A549 (cell line): ENCODE data around the gene RSBN1. TPM values are rescaled to one million over a fixed set of nuclear protein-coding genes. Genes with fewer than 3 reads are reported as not detected.
A peak's percentile ranks its signal among the peaks of the same experiment; 100 is the strongest.

Experiments used
- ATAC-seq, 2 experiments: fragments of 200-7000 bp in 1 of 2; fragments of >200 bp in 1 of 2; cut with Nextera tagmentation in 1 of 2; cut with Tn5 transposase in 1 of 2; 3 replicates each; pipeline versions ENCODE4 v1.8.0 to v1.9.1; 2018 to 2020; ENCODE audit warnings: mild to moderate bottlenecking in 1 of 2, moderate library complexity in 1 of 2
- CTCF ChIA-PET: fragments of 300-600 bp; sonication (Branson Sonifier 250); formaldehyde crosslinking; extraction: SDS; loops from one replicate; lab custom pipeline; 2021; ENCODE audit warnings: antibody characterized with exemption, inconsistent platforms; lab: Yijun Ruan, JAX
- POLR2A ChIA-PET: fragments of 350-600 bp; formaldehyde crosslinking; extraction: SDS; loops from one replicate; lab custom pipeline; 2021; ENCODE audit warnings: antibody characterized with exemption, inconsistent platforms; lab: Yijun Ruan, JAX
- DNase-seq, 2 experiments: peaks; one replicate each; pipeline versions ENCODE4 v3.0.0 to v3.0.0-alpha.2; 2011 to 2016; ENCODE audit warnings: low read depth in 1 of 2, low spot score in 1 of 2
- FAIRE-seq: peaks from 2 replicates; lab custom pipeline; 2011; peaks lifted over from hg19 to GRCh38; lab: Jason Lieb, UNC
- H3K27ac ChIP-seq, 2 experiments: fragments of >200 bp; sonication (Bioruptor Twin); formaldehyde crosslinking; 3 replicates each; pipeline ENCODE4 v1.5.1; 2016 to 2017
- H3K4me1 ChIP-seq: fragments of >200 bp; sonication (Bioruptor Twin); formaldehyde crosslinking; 3 replicates; pipeline ENCODE4 v1.6.1; 2016
- H3K4me2 ChIP-seq: fragments of >200 bp; sonication (Bioruptor Twin); formaldehyde crosslinking; 3 replicates; pipeline ENCODE4 v1.6.1; 2016
- H3K4me3 ChIP-seq: fragments of >200 bp; sonication (Bioruptor Twin); formaldehyde crosslinking; 3 replicates; pipeline ENCODE4 v1.5.1; 2016
- H3K9me3 ChIP-seq: fragments of >200 bp; sonication (Bioruptor Twin); formaldehyde crosslinking; 3 replicates; pipeline ENCODE4 v1.6.1; 2016
- ATOH8 ChIP-seq: fragments of 250-450 bp; sonication (Bioruptor Pico); IDR thresholded peaks from 2 replicates; pipeline ENCODE4 v1.5.0; 2020; ENCODE audit warnings: low read depth, mild to moderate bottlenecking, moderate library complexity
- BHLHE40 ChIP-seq: IDR thresholded peaks from 2 replicates; pipeline ENCODE4 v1.6.1; 2012; ENCODE audit warnings: low read depth, low read length, inconsistent platforms
- CBX8 ChIP-seq: fragments of 200-600 bp; sonication (generic); IDR thresholded peaks from 2 replicates; pipeline ENCODE4 v1.6.1; 2016
- CHD2 ChIP-seq: fragments of 150-350 bp; IDR thresholded peaks from 2 replicates; pipeline ENCODE4 v1.6.1; 2014; ENCODE audit warnings: low read length; ENCODE audit not compliant: partially characterized antibody
- CHD4 ChIP-seq: fragments of 200-600 bp; sonication (generic); IDR thresholded peaks from 2 replicates; pipeline ENCODE4 v1.6.1; 2016; ENCODE audit warnings: antibody characterized with exemption, mild to moderate bottlenecking, borderline replicate concordance
- E2F6 ChIP-seq: IDR thresholded peaks from 2 replicates; pipeline ENCODE4 v1.6.1; 2012; ENCODE audit warnings: low read depth, borderline replicate concordance
- EHF ChIP-seq: fragments of 250-450 bp; sonication (Bioruptor Pico); IDR thresholded peaks from 2 replicates; pipeline ENCODE4 v1.5.0; 2020; ENCODE audit warnings: mild to moderate bottlenecking
- EP300 ChIP-seq, 2 experiments: fragments of >200 bp; sonication (Bioruptor Twin); formaldehyde crosslinking; IDR thresholded peaks; 2 replicates in 1 of 2; 3 replicates in 1 of 2; pipeline ENCODE4 v1.6.1; 2016 to 2017
- ESRRA ChIP-seq: fragments of 150-350 bp; IDR thresholded peaks from 2 replicates; pipeline ENCODE4 v1.6.1; 2014; ENCODE audit warnings: mild to moderate bottlenecking, low read length, borderline replicate concordance
- FOSB ChIP-seq: fragments of 250-450 bp; sonication (Bioruptor Pico); IDR thresholded peaks from 2 replicates; pipeline ENCODE4 v1.5.0; 2020; ENCODE audit warnings: mild to moderate bottlenecking, moderate library complexity
- HOXA7 ChIP-seq: fragments of 250-450 bp; sonication (Bioruptor Pico); IDR thresholded peaks from 2 replicates; pipeline ENCODE4 v1.5.0; 2020; ENCODE audit warnings: mild to moderate bottlenecking, moderate library complexity
- HOXB5 ChIP-seq: fragments of 250-450 bp; sonication (Bioruptor Pico); IDR thresholded peaks from 2 replicates; pipeline ENCODE4 v1.5.0; 2020; ENCODE audit warnings: mild to moderate bottlenecking, moderate library complexity
- MAX ChIP-seq: IDR thresholded peaks from 2 replicates; pipeline ENCODE4 v1.6.1; 2012
- MYC ChIP-seq: IDR thresholded peaks from 2 replicates; pipeline ENCODE4 v1.6.1; 2012; ENCODE audit warnings: mild to moderate bottlenecking, inconsistent platforms, low read length, improper control_type of control experiment, borderline replicate concordance
- NR3C1 ChIP-seq: fragments of >200 bp; sonication (Bioruptor Twin); formaldehyde crosslinking; IDR thresholded peaks from 3 replicates; pipeline ENCODE4 v1.6.1; 2017
- PBX3 ChIP-seq: IDR thresholded peaks from 2 replicates; pipeline ENCODE4 v1.6.1; 2012
- RAD21 ChIP-seq, 2 experiments: fragments of >200 bp in 1 of 2; sonication (Bioruptor Twin) in 1 of 2; formaldehyde crosslinking in 1 of 2; IDR thresholded peaks in 1 of 2; conservative IDR thresholded peaks in 1 of 2; 2 replicates in 1 of 2; 3 replicates in 1 of 2; pipeline ENCODE4 v1.6.1; 2012 to 2018; ENCODE audit warnings: inconsistent platforms in 1 of 2
- RCOR1 ChIP-seq: fragments of 150-350 bp; IDR thresholded peaks from 2 replicates; pipeline ENCODE4 v1.6.1; 2014; ENCODE audit warnings: antibody characterized with exemption, low read length, low read depth
- REST ChIP-seq: fragments of 200-600 bp; sonication (generic); IDR thresholded peaks from 2 replicates; pipeline ENCODE4 v1.6.1; 2016; ENCODE audit warnings: antibody characterized with exemption, mild to moderate bottlenecking, moderate library complexity
- RFX5 ChIP-seq: fragments of 450-650 bp; IDR thresholded peaks from 2 replicates; pipeline ENCODE4 v1.7.1; 2014; ENCODE audit warnings: antibody characterized with exemption, mild to moderate bottlenecking, moderate library complexity
- SREBF2 ChIP-seq: fragments of 450-650 bp; IDR thresholded peaks from 2 replicates; pipeline ENCODE4 v1.6.1; 2014; ENCODE audit warnings: mild to moderate bottlenecking, moderate library complexity
- TP53 ChIP-seq: fragments of 250-450 bp; sonication (Bioruptor Pico); IDR thresholded peaks from 2 replicates; pipeline ENCODE4 v1.5.0; 2021; ENCODE audit warnings: mild to moderate bottlenecking, moderate library complexity
- ZFP36 ChIP-seq: fragments of 450-650 bp; IDR thresholded peaks from 2 replicates; pipeline ENCODE4 v1.6.1; 2014; ENCODE audit warnings: borderline replicate concordance; ENCODE audit not compliant: partially characterized antibody
- ZNF302 ChIP-seq: fragments of 250-450 bp; sonication (Bioruptor Pico); IDR thresholded peaks from 2 replicates; pipeline ENCODE4 v1.9.0; 2021; ENCODE audit warnings: inconsistent platforms, mild to moderate bottlenecking, moderate library complexity
- WGBS: methylation state at CpG from one replicate; pipeline ENCODE4 v1.1.6; 2017; ENCODE audit errors: missing lambda C conversion rate; 5-methylcytosine and 5-hydroxymethylcytosine counted together
- polyA plus RNA-seq, 4 experiments: library from polyadenylated mRNA; depleted of rRNA in 3 of 4; stranded (reverse); fragments of >200 nt; fragmentation: RNase III in 1 of 4; extraction: RNeasy Plus Mini Kit Qiagen cat#74134 plus additional on column Dnase treatment in 1 of 4; gene quantifications; 2 replicates in 3 of 4; 3 replicates in 1 of 4; pipeline ENCODE4 v1.2.3, GENCODE V29; 2011 to 2017

RSBN1 gene
- polyA plus RNA-seq, 2 of the 4 experiments (the other 2 are of a cell fraction) = 3.0 to 9.7 TPM

GRCh38 chr1:113818578-113818977 is 6.3 kb upstream of the RSBN1 start:
- no peak overlapping the region for H3K4me2 ChIP-seq
- ChIA-PET CTCF (interaction anchor here (1.0 kb wide), 1 partner anchor 36 kb away, joined by 3 read pairs; no protein-coding TSS in a partner anchor), POLR2A (no interaction called here)
- no peak overlapping the region for H3K27ac ChIP-seq
- DNase-seq = no peak
- WGBS = 93% methylated on average over 2 of the region's 2 CpGs
- no peak overlapping the region for H3K4me3 ChIP-seq
- no peaks in the 10 kb centered on the region for H3K9me3 ChIP-seq
- no peak for ATAC-seq
- no peak for FAIRE-seq
- no peaks in the 10 kb centered on the region for H3K4me1 ChIP-seq
- no peak for TF ChIP-seq EP300 (IDR thresholded peaks at IDR 0.05)
- TF ChIP-seq PBX3 = no peak
- no peak for TF ChIP-seq RAD21 (conservative IDR thresholded peaks at IDR 0.05 in 1 of 2, IDR thresholded peaks at IDR 0.05 in 1 of 2)
- TF ChIP-seq FOSB (CRISPR knock-in tag) = no peak
- TF ChIP-seq CBX8 = no peak
- TF ChIP-seq MYC = no peak
- no peak for TF ChIP-seq CHD4

GRCh38 chr1:113813218-113813617 is 942 bp upstream of the RSBN1 start:
- peaks cover 20% of the 10 kb centered on the region; the same call in 2 of the 3 replicates for H3K4me1 ChIP-seq

More at GRCh38 chr1:113813218-113813617, 942 bp upstream of the RSBN1 start:
- Histone ChIP-seq H3K9me3 (no peaks in the 10 kb centered on the region), H3K4me2 (peak overlapping the region; percentile 84; the same call in 2 of the 3 replicates), H3K4me3 (no peak overlapping the region)
- ATAC-seq = no peak
- POLR2A ChIA-PET = no interaction called here
- CTCF ChIA-PET = no interaction called here
- DNase-seq = no peak
- no peak for FAIRE-seq
- WGBS = 91% methylated on average over 13 of the region's 15 CpGs
- TF ChIP-seq SREBF2 = no peak
- no peak for TF ChIP-seq ESRRA
- no peak for TF ChIP-seq RCOR1
- no peak for TF ChIP-seq ATOH8 (CRISPR knock-in tag)
- no peak for TF ChIP-seq REST
- no peak for TF ChIP-seq MAX
- no peak for TF ChIP-seq EHF (CRISPR knock-in tag)
- TF ChIP-seq RAD21 (conservative IDR thresholded peaks at IDR 0.05 in 1 of 2, IDR thresholded peaks at IDR 0.05 in 1 of 2) = no peak
- no peak for TF ChIP-seq NR3C1
- TF ChIP-seq HOXB5 = no peak
- no peak for TF ChIP-seq CHD2
- no peak for TF ChIP-seq ZNF302
- TF ChIP-seq ZFP36 = no peak
- no peak for TF ChIP-seq TP53 (CRISPR knock-in tag)
- TF ChIP-seq RFX5 = no peak
- TF ChIP-seq BHLHE40 = no peak
- no peak for TF ChIP-seq MYC
- no peak for TF ChIP-seq E2F6
- TF ChIP-seq HOXA7 (CRISPR knock-in tag) = no peak
- TF ChIP-seq, all 56 proteins: peak for 0
- peak overlapping the region in 1 of 2 experiments; percentile 88; a peak in 2 of 6 replicates for H3K27ac ChIP-seq
